ENCODE measurements around the gene MED14. TPM values are rescaled to one million over a fixed set of nuclear protein-coding genes. Genes with fewer than 3 reads are reported as not detected.
"Not testable (repeated sequence)": the region's sequence is repeated elsewhere in the genome, so short reads cannot be mapped to it uniquely, and the experiment has no call there.

The MED14 gene
- total RNA-seq, result 34.7 and 37.1 TPM in 2 replicates

DNA sequence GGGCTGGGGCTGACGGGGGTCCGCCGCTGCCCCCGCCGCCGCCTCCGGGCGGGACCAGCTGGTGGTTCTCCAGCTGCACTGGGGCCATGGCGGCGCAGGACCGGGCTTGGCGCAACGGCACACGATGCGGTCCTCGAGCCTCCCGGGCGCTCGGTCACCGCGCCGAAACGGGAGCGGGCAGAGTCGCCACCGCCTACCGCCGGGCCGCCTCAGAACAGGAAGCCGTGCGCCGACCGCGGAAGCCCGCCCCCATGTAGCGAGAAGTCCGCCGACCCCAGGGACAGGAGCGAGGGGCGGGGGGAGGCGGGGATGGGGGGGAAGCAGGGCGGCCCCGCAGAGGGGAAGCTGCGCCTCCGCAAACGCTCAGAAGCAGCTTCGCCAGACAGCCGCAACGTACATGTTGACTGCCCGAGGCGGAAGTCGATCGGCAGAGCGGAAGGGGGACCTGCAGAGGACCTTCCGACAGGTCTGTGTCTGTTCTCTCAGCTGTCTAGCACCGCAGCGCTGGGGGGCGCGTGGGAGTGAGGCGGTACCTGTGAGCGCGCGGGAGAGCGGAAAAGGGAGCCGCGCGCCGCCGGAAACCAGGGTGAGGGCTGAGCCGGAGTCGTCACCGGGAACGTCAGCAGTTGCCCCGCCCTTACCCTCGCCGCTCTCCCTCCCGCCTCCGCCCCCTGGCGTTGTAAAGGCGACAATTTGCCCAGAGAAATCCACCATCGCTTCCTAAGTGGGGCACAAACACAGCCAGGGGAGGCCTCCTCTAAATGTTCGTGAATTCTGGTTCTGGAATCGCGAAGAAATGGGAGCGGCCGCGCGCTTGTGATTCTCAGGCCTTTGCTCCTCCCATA lies at the start of gene MED14:
Gene MED14, minus strand, starts transcription at position 218 of the 845 bp plus-strand sequence. Its CDS starts 130 bp downstream, at position 88.
- H3K36me3 ChIP-seq (ENCODE audit: insufficient read depth, low read length), result no peaks in the 10 kb centered on the region
- peaks cover 45% of the 10 kb centered on the region for H3K79me2 ChIP-seq (ENCODE audit: insufficient read depth, low read length)
- peaks cover 9% of the 10 kb centered on the region for H3K4me1 ChIP-seq (ENCODE audit: insufficient read depth, low read length)
- DNase-seq (ENCODE audit: insufficient read length, low spot score, missing footprints), result peak; percentile 96
- H2AFZ ChIP-seq (ENCODE audit: low read length), result peak within 1 kb of the TSS; percentile 97
- H3K4me2 ChIP-seq (ENCODE audit: insufficient read depth, low read length), result peak within 1 kb of the TSS; percentile 90
- no peaks in the 10 kb centered on the region for H3K9me3 ChIP-seq (ENCODE audit: low read depth, low read length)
- H4K20me1 ChIP-seq (ENCODE audit: insufficient read depth, low read length), result peaks cover 17% of the 10 kb centered on the region
- TF ChIP-seq, protein P1, sequence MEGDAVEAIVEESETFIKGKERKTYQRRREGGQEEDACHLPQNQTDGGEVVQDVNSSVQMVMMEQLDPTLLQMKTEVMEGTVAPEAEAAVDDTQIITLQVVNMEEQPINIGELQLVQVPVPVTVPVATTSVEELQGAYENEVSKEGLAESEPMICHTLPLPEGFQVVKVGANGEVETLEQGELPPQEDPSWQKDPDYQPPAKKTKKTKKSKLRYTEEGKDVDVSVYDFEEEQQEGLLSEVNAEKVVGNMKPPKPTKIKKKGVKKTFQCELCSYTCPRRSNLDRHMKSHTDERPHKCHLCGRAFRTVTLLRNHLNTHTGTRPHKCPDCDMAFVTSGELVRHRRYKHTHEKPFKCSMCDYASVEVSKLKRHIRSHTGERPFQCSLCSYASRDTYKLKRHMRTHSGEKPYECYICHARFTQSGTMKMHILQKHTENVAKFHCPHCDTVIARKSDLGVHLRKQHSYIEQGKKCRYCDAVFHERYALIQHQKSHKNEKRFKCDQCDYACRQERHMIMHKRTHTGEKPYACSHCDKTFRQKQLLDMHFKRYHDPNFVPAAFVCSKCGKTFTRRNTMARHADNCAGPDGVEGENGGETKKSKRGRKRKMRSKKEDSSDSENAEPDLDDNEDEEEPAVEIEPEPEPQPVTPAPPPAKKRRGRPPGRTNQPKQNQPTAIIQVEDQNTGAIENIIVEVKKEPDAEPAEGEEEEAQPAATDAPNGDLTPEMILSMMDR (IDR thresholded peaks at IDR 0.05; ENCODE audit: extremely low read depth, low read depth, low read length), result peak; percentile 50
- peaks cover 26% of the 10 kb centered on the region for H3K27me3 ChIP-seq (ENCODE audit: insufficient read depth, low read length)
- peak within 1 kb of the TSS; percentile 90 for H3K27ac ChIP-seq (ENCODE audit: low read depth, low read length)
- peak within 1 kb of the TSS; percentile 91 for H3K4me3 ChIP-seq (ENCODE audit: insufficient read depth, low read length)

DNA sequence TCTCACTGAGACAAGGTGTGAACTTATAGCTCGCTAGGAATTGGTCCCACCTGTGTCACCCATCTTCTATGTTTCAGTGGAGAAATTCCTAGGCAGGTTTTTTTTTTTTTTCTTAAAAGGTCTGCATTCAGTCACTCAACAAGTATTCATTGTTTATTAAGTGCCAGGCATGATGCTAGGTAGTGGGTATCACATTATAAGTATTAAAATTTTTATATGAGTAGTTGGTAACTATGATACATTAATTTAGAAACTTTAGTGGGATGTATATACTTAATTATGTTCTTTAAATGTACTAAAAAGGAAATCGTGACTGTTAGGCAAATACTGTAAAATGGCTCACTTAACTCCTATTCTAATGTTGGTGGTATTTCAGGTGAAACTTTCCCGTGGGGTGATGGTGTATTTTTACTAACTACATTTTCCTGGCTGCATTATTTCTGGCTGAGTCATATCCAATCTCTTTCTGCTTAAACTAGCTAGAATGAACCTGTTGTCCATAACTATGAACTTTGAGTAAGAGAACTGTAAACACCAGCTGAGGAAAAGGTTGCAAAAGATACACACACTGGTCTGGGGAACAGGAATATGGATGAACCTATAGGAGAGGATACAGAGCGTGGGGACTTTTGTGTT lies 49.3 kb upstream of the MED14 start:
- Histone ChIP-seq H3K36me3 (ENCODE audit: insufficient read depth, low read length) (no peaks in the 10 kb centered on the region), H3K27ac (ENCODE audit: low read depth, low read length) (no peak overlapping the region), H3K27me3 (ENCODE audit: insufficient read depth, low read length) (peaks cover 20% of the 10 kb centered on the region), H3K79me2 (ENCODE audit: insufficient read depth, low read length) (no peaks in the 10 kb centered on the region), H4K20me1 (ENCODE audit: insufficient read depth, low read length) (no peaks in the 10 kb centered on the region), H3K4me1 (ENCODE audit: insufficient read depth, low read length) (no peaks in the 10 kb centered on the region), H3K9me3 (ENCODE audit: low read depth, low read length) (no peaks in the 10 kb centered on the region), H2AFZ (ENCODE audit: low read length) (no peak overlapping the region), H3K4me3 (ENCODE audit: insufficient read depth, low read length) (no peak overlapping the region), H3K4me2 (ENCODE audit: insufficient read depth, low read length) (no peak overlapping the region)
- no peak for DNase-seq (ENCODE audit: insufficient read length, low spot score, missing footprints)
- TF ChIP-seq, protein P1 (IDR thresholded peaks at IDR 0.05; ENCODE audit: extremely low read depth, low read depth, low read length), result no peak

DNA sequence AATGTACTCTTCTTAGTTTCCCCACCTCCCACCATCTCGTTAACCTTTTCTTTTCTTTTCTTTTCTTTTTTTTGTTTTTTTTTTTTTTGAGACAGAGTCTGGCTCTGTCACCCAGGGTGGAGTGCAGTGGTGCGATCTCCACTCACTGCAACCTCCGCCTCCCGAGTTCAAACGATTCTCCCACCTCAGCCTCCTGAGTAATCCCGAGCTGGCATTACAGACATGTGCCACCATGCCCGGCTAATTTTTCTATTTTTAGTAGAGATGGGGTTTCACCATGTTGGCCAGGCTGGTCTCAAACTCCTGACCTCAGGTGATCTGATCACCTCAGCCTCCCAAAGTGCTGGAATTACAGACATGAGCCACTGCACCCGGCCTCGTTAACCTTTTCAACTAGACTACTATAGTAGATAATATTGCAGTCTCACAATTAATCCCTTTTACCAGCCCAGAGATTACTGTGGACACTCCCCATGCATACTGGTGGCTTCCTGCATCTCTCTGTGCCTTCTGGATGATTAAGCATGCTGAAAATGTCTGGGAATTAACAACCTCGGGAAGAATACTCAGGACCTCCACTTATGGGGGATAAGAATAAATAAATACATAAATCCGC lies 47.4 kb upstream of the MED14 start:
- not testable (repeated sequence) for H4K20me1 ChIP-seq (ENCODE audit: insufficient read depth, low read length); DNase-seq (ENCODE audit: insufficient read length, low spot score, missing footprints); H3K4me3 ChIP-seq (ENCODE audit: insufficient read depth, low read length); H3K4me2 ChIP-seq (ENCODE audit: insufficient read depth, low read length); H3K4me1 ChIP-seq (ENCODE audit: insufficient read depth, low read length); H3K36me3 ChIP-seq (ENCODE audit: insufficient read depth, low read length); H3K79me2 ChIP-seq (ENCODE audit: insufficient read depth, low read length); H3K27ac ChIP-seq (ENCODE audit: low read depth, low read length); H2AFZ ChIP-seq (ENCODE audit: low read length); H3K9me3 ChIP-seq (ENCODE audit: low read depth, low read length)
- H3K27me3 ChIP-seq (ENCODE audit: insufficient read depth, low read length), result peaks cover 20% of the 10 kb centered on the region

DNA sequence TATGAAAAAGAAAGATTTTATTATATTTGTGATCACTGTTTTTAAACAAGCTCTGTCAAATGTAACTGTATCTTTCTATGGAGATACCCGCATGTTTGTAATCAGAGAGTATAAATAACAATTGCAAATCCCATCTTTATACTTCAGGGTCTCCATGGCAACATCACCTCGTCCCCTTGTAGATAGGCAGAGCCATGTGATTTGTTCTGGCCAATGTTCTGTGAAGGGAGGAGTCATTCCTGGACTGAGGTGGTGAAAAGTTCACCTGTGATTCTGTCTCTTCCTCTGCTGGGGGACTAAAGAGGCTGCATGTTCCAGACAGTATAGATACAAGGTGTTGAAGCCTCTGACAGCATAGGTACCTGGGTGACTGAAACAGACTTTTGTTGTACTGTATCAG lies 45.6 kb upstream of the MED14 start:
- TF ChIP-seq, protein P1 (IDR thresholded peaks at IDR 0.05; ENCODE audit: extremely low read depth, low read depth, low read length), result no peak
- H3K79me2 ChIP-seq (ENCODE audit: insufficient read depth, low read length), result no peaks in the 10 kb centered on the region
- no peaks in the 10 kb centered on the region for H3K9me3 ChIP-seq (ENCODE audit: low read depth, low read length)
- H3K36me3 ChIP-seq (ENCODE audit: insufficient read depth, low read length), result no peaks in the 10 kb centered on the region
- DNase-seq (ENCODE audit: insufficient read length, low spot score, missing footprints), result no peak
- no peak overlapping the region for H3K27ac ChIP-seq (ENCODE audit: low read depth, low read length)
- H3K4me2 ChIP-seq (ENCODE audit: insufficient read depth, low read length), result no peak overlapping the region
- H3K27me3 ChIP-seq (ENCODE audit: insufficient read depth, low read length), result peaks cover 20% of the 10 kb centered on the region
- H3K4me3 ChIP-seq (ENCODE audit: insufficient read depth, low read length), result no peak overlapping the region
- no peaks in the 10 kb centered on the region for H4K20me1 ChIP-seq (ENCODE audit: insufficient read depth, low read length)
- H3K4me1 ChIP-seq (ENCODE audit: insufficient read depth, low read length), result peaks cover 5% of the 10 kb centered on the region
- H2AFZ ChIP-seq (ENCODE audit: low read length), result no peak overlapping the region

Measured in osteoblast (primary cell).